Ishikawa (cell line): Measurements from ENCODE around the gene TMEM141.

Experiments used
- CEBPB ChIP-seq: IDR thresholded peaks from 2 replicates; pipeline ENCODE4 v1.6.1; 2012
- CREB1 ChIP-seq: IDR thresholded peaks from 2 replicates; pipeline ENCODE4 v1.6.1; 2012; ENCODE audit warnings: low read depth
- EGR1 ChIP-seq: IDR thresholded peaks from 2 replicates; pipeline ENCODE4 v1.6.1; 2012
- EP300 ChIP-seq: IDR thresholded peaks from 2 replicates; pipeline ENCODE4 v1.6.1; 2012; ENCODE audit warnings: borderline replicate concordance
- FOXM1 ChIP-seq: IDR thresholded peaks from 2 replicates; pipeline ENCODE4 v1.6.1; 2012; ENCODE audit warnings: low read depth, borderline replicate concordance
- NFIC ChIP-seq: IDR thresholded peaks from 2 replicates; pipeline ENCODE4 v1.6.1; 2012
- RAD21 ChIP-seq: IDR thresholded peaks from 2 replicates; pipeline ENCODE4 v1.6.1; 2012; ENCODE audit warnings: low read depth
- TAF1 ChIP-seq: IDR thresholded peaks from 2 replicates; pipeline ENCODE4 v1.6.1; 2012; ENCODE audit warnings: low read depth, mild to moderate bottlenecking
- TCF12 ChIP-seq: IDR thresholded peaks from 2 replicates; pipeline ENCODE4 v1.6.1; 2012; ENCODE audit warnings: low read depth
- TEAD4 ChIP-seq: IDR thresholded peaks from 2 replicates; pipeline ENCODE4 v1.6.1; 2012
- YY1 ChIP-seq: IDR thresholded peaks from 2 replicates; pipeline ENCODE4 v1.6.1; 2012; ENCODE audit warnings: low read depth
- ZBTB7A ChIP-seq: IDR thresholded peaks from 2 replicates; pipeline ENCODE4 v1.6.1; 2012; ENCODE audit warnings: low read depth
- TF ChIP-seq, protein P1 (sequence below): IDR thresholded peaks from 2 replicates; pipeline ENCODE4 v1.6.1; 2012
- TF ChIP-seq, protein P2 (sequence below): IDR thresholded peaks from 2 replicates; pipeline ENCODE4 v1.6.1; 2012; ENCODE audit warnings: low read depth, mild to moderate bottlenecking
- TF ChIP-seq, protein P3 (sequence below): IDR thresholded peaks from 2 replicates; pipeline ENCODE4 v1.6.1; 2012

TMEM141 gene

DNA sequence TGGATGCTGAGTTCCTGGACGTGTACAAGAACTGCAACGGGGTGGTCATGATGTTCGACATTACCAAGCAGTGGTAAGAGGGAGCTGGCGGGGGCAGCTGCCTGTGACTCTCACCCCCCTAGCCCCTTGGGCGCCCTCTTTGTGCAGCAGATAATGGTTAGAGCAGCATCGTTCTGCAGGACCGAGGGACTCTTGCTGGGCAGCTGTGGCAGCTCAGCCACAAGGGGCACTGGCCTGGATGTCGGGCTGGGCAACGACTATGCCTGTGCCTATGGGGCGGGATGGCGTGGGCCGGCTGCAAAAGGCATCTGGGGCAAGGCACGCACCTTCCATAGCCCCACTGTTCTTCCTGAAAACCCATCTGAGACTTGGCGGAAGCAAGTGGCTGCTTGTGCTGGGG lies 38.3 kb downstream of the TMEM141 start:
- TF ChIP-seq RAD21 = no peak
- TF ChIP-seq, protein P1, sequence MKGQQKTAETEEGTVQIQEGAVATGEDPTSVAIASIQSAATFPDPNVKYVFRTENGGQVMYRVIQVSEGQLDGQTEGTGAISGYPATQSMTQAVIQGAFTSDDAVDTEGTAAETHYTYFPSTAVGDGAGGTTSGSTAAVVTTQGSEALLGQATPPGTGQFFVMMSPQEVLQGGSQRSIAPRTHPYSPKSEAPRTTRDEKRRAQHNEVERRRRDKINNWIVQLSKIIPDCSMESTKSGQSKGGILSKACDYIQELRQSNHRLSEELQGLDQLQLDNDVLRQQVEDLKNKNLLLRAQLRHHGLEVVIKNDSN = no peak
- no peak for TF ChIP-seq FOXM1
- TF ChIP-seq NFIC = no peak
- no peak for TF ChIP-seq EGR1
- TF ChIP-seq CREB1 = no peak
- no peak for TF ChIP-seq TCF12
- TF ChIP-seq, protein P2, sequence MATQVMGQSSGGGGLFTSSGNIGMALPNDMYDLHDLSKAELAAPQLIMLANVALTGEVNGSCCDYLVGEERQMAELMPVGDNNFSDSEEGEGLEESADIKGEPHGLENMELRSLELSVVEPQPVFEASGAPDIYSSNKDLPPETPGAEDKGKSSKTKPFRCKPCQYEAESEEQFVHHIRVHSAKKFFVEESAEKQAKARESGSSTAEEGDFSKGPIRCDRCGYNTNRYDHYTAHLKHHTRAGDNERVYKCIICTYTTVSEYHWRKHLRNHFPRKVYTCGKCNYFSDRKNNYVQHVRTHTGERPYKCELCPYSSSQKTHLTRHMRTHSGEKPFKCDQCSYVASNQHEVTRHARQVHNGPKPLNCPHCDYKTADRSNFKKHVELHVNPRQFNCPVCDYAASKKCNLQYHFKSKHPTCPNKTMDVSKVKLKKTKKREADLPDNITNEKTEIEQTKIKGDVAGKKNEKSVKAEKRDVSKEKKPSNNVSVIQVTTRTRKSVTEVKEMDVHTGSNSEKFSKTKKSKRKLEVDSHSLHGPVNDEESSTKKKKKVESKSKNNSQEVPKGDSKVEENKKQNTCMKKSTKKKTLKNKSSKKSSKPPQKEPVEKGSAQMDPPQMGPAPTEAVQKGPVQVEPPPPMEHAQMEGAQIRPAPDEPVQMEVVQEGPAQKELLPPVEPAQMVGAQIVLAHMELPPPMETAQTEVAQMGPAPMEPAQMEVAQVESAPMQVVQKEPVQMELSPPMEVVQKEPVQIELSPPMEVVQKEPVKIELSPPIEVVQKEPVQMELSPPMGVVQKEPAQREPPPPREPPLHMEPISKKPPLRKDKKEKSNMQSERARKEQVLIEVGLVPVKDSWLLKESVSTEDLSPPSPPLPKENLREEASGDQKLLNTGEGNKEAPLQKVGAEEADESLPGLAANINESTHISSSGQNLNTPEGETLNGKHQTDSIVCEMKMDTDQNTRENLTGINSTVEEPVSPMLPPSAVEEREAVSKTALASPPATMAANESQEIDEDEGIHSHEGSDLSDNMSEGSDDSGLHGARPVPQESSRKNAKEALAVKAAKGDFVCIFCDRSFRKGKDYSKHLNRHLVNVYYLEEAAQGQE = no peak
- TF ChIP-seq EP300 = no peak
- TF ChIP-seq TEAD4 = no peak
- no peak for TF ChIP-seq ZBTB7A
- no peak for TF ChIP-seq TAF1

DNA sequence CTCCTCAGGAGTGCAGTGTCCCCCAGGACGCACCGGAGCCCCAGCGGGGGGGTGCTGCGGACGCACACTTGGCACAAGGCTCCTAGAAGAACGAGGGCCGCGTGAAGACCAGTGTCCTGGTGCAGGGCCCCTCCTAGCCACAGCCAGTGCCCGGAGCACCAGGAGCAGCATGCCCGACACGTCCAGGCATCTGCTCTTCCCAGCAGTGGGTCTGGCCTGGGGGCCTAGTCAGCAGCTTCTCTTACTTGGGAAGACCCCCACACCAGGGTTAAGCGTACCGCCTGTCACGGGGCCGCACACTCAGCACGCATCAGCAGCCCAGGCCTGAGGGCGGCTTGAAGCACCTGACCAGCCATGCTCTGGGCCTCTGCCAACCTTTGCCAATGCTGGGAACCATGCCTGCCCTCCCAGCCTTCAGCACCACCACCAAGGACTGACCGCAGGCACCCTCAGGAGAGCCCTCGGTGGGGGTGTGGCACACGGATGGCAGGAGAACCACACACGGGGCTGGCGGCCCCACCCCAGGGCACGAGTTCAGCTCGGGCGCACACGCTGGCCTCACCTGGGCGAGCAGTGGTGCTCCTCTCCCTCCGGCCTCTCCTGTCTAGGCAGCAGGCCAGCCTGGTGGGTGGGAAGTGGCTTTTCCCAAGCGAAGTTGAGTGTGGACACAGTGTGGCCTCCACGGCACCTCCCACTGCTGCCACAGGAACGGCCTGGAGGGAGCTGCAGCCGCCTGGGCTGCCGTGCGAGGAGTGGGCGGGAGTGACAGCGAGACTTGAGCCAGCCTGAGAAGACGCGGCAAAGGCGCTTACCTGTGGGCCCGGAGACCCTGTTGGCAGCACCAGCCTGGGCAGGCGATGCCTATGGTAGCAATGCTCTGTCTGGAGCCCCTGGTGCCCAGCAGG lies 39.1 kb downstream of the TMEM141 start:
- TF ChIP-seq EP300 (no peak), ZBTB7A (no peak), TCF12 (no peak)
- TF ChIP-seq, protein P3, sequence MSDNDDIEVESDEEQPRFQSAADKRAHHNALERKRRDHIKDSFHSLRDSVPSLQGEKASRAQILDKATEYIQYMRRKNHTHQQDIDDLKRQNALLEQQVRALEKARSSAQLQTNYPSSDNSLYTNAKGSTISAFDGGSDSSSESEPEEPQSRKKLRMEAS = no peak

DNA sequence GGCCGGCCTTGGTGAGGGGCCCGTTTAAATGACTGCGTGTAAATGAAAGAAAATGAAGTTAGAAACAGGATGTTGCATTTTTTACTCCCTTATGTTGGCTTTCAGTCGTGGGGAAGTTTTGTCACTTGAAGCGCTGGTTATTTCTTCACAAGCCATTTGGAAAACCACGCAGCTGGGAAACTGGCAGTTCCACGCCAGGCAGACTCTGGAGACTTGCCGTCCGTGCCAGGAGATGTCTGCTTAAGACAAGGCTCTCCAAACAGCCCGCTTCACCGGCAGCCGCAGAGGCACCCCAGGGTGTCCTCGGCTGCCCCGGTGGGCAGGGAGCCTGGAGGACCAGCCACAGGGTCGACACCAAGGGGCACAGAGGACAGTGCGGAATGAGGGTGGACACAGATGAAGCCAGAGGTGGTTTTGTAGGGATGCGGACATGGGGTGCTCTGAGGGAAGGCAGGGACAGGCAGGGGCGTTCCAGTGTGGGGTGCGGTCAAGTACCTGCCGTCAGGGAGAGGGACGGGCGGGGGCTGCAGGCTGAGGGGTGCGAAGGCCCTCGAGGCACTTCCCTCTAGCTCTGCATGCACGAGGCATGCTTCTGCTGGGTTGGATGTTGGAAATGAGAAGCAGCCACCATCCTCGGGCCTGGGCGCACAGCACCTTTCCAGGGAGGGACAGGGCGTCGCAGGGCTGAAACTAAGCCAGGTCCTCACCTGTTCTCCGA lies 40.0 kb downstream of the TMEM141 start:
- TF ChIP-seq, protein P3 = no peak
- TF ChIP-seq RAD21 (no peak), NFIC (no peak), TAF1 (no peak), EGR1 (no peak), CEBPB (no peak), FOXM1 (no peak), TCF12 (no peak)
- TF ChIP-seq, protein P1 = no peak

DNA sequence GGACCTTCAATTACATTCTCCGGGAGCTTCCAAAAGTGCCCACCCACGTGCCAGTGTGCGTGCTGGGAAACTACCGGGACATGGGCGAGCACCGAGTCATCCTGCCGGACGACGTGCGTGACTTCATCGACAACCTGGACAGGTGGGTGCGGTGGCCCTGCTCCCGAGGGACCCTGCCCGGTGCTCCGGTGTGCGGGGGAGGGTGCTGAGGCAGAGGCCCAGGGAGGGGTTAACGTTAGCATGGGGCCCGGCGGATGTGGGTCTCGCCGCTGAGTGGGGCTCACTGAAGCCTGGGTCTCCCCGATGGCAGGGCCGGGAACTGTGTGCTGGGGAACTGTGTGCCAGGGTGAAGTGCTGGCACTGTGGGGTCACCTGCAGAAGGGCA lies 40.6 kb downstream of the TMEM141 start:
- TF ChIP-seq, protein P2 = no peak
- TF ChIP-seq CREB1 (no peak), EGR1 (no peak), NFIC (no peak), TAF1 (no peak), TEAD4 (no peak)
- TF ChIP-seq, protein P1 = no peak

DNA sequence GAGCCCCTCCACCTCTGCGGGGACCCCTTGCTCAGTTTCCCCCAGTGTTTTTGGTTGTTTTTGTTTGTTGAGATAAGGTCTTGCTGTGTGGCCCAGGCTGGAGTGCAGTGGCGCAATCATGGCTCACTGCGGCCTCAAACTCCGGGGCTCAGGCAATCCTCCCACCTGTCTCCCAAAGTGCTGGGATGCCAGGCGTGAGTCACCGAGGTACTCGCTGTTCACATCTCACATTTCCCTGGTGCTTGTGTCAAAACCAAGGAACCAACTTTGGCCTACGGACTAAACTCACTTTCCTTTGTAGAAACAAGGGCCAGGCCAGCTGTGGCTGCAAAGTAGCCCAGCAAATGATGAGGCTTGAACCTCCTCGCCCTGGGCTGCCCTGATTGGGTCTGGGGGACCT lies 41.4 kb downstream of the TMEM141 start:
- no peak for TF ChIP-seq NFIC
- no peak for TF ChIP-seq YY1
- TF ChIP-seq CEBPB = no peak
- TF ChIP-seq CREB1 = no peak
